Activated CD8-positive, alpha-beta memory T cell treated with anti-CD3 and anti-CD28 coated beads, Interleukin-2, amount 50 U/mL, for 4 hours (primary cell): ENCODE measurements around the gene HOXA13.

Experiments used
- DNase-seq: peaks from one replicate; pipeline ENCODE4 v3.0.0-alpha.2; 2020

The HOXA13 gene

GRCh38 chr7:27235387-27236311, 35.8 kb upstream of the HOXA13 start:
- DNase-seq: no peak

- DNase-seq: no peak
These were observed 29.6 kb upstream of the HOXA13 start for GRCh38 chr7:27229448-27229847.

DNA sequence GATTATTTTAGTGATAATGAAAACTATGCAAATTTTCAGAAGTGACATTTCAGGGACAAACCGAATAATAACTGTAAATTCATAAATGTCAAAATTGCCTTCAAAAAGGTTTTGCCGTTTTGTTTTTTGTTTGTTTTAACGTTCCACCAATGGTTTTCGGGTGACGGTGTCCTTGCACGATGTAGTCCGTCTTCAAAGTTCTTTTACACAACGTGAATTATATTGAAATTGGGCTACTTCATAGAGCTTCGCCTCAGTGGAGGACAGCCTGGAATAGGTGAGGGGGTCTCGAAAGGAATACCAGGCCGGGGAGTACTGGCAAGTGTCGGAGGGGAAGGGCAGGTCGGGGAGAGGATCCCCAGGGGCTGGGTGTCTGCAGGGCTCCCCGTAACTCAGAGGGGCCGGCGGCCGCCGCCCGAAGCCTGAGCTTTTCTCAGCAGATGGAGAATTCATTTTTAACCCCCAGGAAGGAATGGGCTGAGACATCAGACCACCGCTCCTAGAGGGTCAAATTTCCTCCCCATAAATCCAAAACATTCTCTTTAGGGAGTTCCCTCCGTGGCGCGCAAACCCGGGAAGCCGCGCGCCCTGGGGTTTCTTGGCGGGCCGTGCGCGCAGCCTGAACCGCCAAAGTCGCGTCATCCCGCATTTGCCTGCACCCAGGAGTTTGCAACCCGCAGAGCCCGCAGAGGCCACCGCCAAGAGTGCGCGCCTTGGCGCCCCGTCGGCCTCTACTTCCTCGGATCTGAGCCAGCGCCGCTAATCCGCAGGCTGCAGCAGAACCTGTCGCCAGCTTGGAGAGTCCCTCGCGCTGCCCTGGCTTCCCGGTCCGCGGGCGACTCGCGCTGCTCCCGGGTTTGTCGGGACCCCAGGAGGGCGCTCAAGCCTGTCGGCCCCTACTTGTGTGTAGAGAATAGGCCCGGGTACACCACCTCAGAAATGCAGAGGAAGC, 25.4 kb upstream of the HOXA13 start:
- no peak for DNase-seq

DNA sequence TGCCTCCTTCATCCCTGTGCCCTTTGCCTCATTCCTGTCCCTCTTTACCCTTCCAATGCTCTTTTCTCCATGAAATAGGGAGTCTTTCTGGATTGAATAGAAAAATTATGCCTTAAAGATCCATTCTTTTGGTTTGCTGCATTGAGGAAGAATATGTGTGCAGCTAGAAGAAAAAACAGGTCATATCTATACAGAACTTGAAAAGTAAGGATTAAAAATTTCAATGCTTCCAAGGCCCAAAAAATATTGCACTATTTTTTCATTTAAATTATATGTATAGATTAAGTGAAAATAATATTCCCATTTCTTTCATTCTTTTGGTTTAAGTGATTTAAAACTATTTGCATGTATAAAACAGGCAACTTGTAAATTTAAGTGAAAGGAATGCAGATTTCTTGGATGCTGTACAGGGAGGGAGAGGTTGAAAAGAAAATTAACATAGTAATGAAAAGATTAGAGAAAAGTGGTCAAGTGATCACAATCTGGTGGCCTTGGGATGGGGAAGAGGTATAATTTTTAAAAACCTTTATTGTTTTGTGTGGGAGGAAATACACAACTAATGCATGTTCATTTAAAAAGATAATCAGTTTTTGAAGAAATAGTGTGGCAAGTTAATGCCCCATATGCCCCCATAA, 24.2 kb upstream of the HOXA13 start:
- no peak for DNase-seq

- no peak for DNase-seq
These were observed 21.4 kb upstream of the HOXA13 start for GRCh38 chr7:27221201-27221797.

DNA sequence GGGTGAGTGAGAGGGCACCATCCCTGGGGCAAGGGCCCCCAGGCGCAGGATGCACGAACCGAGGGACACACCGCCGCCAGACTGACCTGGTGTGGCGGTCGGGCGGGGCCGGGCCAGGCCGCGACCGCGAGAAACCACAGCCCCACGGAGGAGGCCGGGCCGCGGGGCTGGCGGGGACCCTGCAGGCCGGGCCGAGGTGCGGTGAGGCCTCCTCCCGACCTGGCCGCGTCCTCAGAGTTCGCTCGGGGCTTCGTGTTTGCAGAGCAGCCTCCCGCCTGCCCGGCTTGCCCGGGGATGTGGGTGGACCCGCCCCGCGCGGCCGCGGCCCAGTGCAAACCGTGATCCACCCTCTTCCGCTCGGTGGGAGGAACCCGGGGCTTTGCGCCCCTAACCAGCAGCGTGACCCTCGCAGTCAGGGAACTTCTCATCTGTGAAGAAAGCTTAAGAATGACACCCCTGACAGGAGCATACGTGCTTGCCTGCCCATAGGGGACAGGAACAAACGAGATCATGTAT, 20.6 kb upstream of the HOXA13 start:
- no peak for DNase-seq

GRCh38 chr7:27219821-27220220, 19.9 kb upstream of the HOXA13 start:
- no peak for DNase-seq

DNA sequence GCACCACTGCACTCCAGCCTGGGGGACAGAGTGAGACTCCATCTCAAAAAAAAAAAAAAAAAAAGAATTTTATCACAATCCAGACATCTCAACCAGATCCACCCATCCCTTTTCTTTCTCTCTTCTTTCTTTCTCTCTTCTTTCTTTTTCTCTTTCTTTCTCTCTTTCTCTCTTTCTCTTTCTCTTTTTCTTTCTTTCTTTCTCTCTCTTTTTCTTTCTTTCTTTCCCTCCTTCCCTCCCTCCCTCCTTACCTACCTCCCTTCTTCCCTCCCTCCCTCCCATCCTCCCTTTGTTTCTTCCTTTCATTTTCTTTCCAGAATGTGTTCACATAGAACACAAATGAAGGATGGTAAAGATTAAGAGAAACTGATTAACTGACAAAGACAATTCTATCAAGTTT, 18.1 kb upstream of the HOXA13 start:
- no peak for DNase-seq

GRCh38 chr7:27215356-27215755, 15.5 kb upstream of the HOXA13 start:
- no peak for DNase-seq

DNA sequence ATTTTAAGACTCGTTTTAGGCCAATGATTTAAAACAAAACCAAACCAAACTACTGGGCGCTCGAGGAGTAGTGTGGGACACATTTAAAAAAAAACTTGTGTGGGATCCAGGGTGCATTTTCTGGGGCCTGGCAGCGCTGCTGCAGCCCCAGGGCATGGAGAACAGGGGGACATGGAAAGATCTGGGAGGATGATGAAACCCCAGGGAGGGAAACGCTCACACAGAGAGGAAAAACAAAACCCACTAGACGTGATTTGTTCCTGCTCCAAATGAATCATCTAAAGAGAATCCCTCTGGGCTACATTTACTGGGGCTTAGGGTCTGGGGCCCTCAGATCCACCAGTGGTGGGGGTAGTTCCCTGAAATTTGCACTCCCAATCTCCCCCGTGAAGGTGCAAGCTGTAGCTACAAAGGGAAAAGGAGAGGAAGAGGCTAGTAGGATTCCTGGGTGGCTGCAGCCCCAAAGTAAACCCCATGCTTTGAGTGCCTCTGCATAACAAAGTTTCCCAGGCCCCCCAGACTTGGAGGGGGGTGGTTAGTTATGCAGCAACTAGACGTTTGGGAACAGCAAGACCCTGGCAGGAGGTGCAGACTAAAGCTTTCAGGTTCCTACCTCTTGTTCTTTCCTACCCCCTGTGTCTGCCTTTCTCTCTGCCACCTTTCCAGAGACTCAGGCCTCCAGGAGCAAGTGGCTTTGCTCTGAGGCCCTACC, 14.5 kb upstream of the HOXA13 start:
- DNase-seq: no peak

DNA sequence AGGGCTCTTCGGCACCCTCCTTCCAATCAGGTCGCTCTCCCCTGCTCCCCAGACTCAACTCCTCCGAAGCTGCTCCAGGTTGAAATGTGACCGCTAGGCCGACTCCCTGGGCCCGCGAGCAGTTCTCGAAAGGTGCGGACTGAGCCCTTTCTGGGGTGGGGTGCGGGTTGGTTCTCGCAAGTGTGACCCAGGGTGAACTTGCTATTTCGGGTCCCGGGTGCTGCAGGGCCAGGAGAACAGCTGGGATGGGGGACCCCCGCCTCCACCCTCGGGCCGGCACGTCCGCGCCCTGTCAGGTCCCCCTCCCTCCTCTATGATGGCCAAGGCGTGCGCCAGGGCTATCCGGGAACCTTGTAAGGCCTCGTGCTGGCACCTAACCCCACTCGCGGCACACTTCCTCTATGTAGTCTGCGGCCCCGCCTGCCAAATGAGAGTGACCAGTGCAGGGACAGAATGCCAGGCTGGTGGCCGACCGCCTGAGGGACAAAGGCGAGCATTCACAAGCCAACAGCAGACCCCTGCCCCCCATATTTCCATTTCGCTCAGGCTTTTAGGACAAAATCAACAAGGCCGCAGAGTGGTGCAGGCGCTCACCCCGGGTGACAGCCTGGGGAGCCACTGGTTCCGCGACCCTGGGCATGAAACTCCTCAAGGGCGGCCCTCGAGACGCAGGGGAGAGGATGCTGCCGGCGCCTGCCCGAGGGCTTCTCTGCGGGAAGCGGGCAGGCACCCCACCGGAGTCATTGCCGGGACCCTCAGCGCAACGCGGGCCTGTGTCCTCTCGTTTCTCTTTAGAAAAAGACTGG, 13.7 kb upstream of the HOXA13 start:
- no peak for DNase-seq

DNA sequence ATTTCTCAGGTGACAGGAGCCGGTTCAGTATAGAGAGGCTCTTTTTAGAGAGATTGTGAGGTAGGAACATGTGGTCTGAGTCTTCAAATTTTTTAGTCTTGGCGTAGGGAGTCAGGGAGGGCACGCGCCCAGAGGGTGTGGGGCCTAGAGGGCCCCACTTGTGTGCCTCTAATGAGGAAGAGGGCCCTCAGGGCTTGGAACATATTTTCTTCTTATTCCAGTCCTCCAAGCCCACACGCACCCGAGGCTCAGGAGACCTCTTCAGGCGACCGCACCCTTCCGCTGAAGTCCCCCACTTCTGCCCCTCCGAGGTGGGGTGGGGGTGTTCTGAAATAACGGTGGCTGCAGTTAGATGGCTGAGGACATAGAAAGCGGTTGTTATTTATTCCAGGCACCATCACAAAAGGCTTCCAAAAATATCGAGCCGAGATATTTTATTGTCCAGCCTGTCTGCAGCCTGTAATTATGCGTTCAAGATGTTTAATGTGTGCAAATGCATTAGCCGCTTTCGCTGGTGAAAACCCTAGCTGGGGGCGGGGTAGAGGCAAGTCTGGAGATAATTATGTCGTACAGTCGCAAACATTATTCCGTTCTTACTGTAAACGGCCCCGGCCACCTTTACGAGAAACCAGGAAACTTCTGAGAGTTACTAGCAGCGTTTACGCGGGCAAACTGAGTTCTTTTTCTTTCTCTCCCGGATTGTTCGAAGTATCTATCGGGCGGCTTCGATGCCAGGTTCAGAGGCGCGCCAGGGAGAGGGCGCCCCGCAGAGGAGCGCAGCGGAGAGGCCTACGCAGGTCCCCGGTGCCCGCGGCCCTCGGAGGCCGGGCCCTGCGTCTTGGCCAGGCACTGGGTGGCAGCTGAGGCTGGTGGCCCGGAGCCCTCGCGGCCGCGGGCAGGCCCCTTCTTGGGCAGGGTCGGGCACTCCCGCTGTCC, 12.9 kb upstream of the HOXA13 start:
- no peak for DNase-seq

DNA sequence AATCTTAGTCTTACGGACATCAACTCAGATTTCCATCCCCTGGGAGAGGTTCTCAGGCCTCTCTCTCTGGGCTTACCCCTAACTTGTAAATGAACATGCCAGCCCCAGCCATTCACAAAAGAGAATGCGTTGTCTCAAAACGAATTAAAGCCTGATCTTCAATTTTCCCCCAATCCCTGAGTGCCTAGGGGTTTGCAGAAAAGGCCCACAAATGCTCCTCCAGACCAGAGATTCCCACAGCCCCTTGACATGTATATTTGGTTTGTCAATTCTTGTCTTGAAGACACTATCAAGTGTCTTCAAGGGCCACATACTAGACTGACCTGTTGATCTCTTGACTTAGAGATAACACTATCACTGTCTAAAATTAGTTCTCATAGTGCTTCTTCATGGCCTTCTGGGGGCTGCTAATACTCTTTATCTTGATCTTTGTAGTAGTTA, 11.9 kb upstream of the HOXA13 start:
- DNase-seq: no peak

DNA sequence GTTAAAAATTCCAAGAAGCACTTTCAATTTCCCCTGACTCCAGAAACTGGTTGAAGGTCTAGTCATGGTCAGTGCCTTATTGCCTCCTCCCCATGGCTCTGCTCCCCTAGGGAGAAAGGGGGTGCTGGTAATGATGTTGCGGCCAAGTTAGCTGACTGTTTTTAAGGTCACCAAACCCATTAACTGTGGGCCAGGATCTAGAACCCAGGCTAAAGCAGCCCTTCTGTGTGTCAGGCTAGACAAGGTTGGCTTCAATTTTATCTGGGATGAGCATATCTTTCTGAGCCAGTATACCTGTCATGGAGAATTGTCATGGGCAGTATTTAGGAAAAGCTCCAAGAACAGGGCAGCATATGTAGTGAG, 11.2 kb upstream of the HOXA13 start:
- no peak for DNase-seq

DNA sequence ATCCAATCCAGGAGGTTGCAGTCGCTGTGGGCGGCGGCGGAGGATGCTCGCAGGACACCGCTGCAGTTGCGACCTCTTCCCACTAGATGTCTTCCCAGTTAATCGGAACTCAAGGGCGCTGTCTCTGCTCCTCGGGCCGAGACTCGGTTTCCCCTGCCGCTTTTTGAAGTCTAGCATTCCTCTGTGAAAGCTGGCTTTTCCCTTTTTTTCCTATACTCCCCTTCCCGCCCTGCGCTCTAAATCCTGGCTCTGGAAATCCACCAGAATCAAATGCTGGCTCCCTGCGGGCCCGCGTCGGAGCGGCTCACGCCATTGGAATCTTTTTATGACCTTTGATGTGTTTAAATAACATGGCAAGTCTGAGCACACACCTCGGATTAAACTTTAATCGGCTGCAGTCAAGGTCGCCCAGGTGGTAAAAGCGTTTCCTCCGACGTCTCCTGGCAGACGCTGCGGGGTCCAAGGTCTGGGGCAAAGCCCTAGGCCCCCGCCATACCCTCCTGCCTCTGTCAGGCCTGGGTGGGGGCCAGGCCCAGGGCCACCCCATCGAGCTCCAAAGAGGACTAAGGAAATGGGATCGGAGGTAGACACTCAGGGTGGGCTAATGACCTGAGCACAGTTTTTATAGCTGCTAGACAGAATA, 10.7 kb upstream of the HOXA13 start:
- DNase-seq: peak; percentile 45

DNA sequence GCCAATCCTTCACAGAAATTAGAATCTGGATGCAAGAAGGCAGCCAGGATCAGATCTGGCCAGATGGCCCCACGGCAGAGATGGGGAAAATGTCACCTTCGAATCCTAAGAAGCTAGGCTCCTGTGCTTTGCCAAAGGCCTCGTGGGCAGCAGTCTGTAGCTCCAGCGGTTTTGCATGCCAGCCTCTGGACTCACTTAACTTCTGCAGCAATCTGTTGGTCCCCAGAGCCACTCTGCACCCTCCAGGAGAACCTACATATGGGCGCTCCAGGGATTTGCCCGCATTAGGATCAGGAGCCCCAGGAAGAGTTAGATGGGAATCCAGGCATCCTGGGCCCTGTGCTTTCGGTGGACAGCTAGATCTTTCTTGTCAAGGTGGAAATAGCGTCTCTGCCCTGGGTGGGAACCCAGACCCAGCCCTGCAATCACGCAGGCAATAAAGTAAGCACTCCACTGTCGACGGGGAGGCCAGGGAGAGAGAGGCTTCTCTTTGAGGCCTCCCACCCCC, 10.1 kb upstream of the HOXA13 start:
- DNase-seq: no peak

- DNase-seq: no peak
These were observed 9.1 kb upstream of the HOXA13 start for GRCh38 chr7:27208998-27209397.

GRCh38 chr7:27207348-27207985, 7.6 kb upstream of the HOXA13 start:
- DNase-seq: no peak
